Stimulated activated naive CD4-positive, alpha-beta T cell (primary cell): ENCODE results near the gene VANGL2.

ENCODE experiments used
- DNase-seq, 6 experiments: peaks; one replicate each; lab custom pipeline; 2025; lab: John Stamatoyannopoulos, UW

Gene VANGL2

GRCh38 chr1:160459056-160459455, 58.7 kb downstream of the VANGL2 start:
- no peak for DNase-seq

- DNase-seq, result no peak
Measured at GRCh38 chr1:160459687-160460086, 59.3 kb downstream of the VANGL2 start.

- no peak for DNase-seq
Measured at GRCh38 chr1:160460214-160460642, 59.9 kb downstream of the VANGL2 start.

GRCh38 chr1:160460683-160461287, 60.4 kb downstream of the VANGL2 start:
- DNase-seq, result no peak

GRCh38 chr1:160465123-160465522, 64.8 kb downstream of the VANGL2 start:
- DNase-seq, result no peak

- DNase-seq, result no peak
Measured at GRCh38 chr1:160466961-160467360, 66.6 kb downstream of the VANGL2 start.

- DNase-seq, result no peak
Measured at GRCh38 chr1:160467576-160467975, 67.2 kb downstream of the VANGL2 start.

GRCh38 chr1:160471253-160471652, 70.9 kb downstream of the VANGL2 start:
- DNase-seq, result peak in 3 of 6 experiments; percentile 27 to 53 (median 28)

- DNase-seq, result no peak
Measured at GRCh38 chr1:160472112-160472511, 71.7 kb downstream of the VANGL2 start.

- DNase-seq, result no peak
Measured at GRCh38 chr1:160474392-160475242, 74.3 kb downstream of the VANGL2 start.
